MCF 10A (cell line): ENCODE results near the gene PPDPF. TPM values are rescaled to one million over a fixed set of nuclear protein-coding genes. Genes with fewer than 3 reads are reported as not detected.

Experiments used
- BruUV-seq: library from RNA; stranded (reverse); fragments of 400-500 nt; replicated peaks from 2 replicates; lab custom pipeline; 2021; lab: Mats Ljungman, UMichigan
- CTCF ChIA-PET: fragments of 300-600 bp; sonication (Branson Sonifier 250); formaldehyde crosslinking; extraction: SDS; loops from one replicate; lab custom pipeline; 2021; ENCODE audit warnings: antibody characterized with exemption, inconsistent platforms; lab: Yijun Ruan, JAX
- POLR2A ChIA-PET: fragments of 300-600, 350-650 bp; sonication (Branson Sonifier 250); formaldehyde crosslinking; extraction: SDS; loops from one replicate; lab custom pipeline; 2020; ENCODE audit warnings: antibody characterized with exemption, inconsistent platforms; lab: Yijun Ruan, JAX
- DNase-seq: peaks from one replicate; pipeline ENCODE4 v3.0.0-alpha.2; 2018; ENCODE audit not compliant: unreplicated experiment
- H3K27ac Mint-ChIP-seq: one replicate; pipeline ENCODE4 v1.8.0; 2022; ENCODE audit warnings: mild to moderate bottlenecking, low read depth, mixed read lengths; ENCODE audit not compliant: unreplicated experiment
- H3K27me3 Mint-ChIP-seq: one replicate; pipeline ENCODE4 v1.8.0; 2022; ENCODE audit warnings: mixed read lengths; ENCODE audit not compliant: insufficient read depth, unreplicated experiment
- H3K36me3 Mint-ChIP-seq: one replicate; pipeline ENCODE4 v1.8.0; 2022; ENCODE audit warnings: mild to moderate bottlenecking, moderate library complexity, mixed read lengths; ENCODE audit not compliant: insufficient read depth, unreplicated experiment
- H3K4me1 Mint-ChIP-seq: one replicate; pipeline ENCODE4 v1.8.0; 2022; ENCODE audit warnings: mixed read lengths; ENCODE audit not compliant: insufficient read depth, unreplicated experiment
- H3K4me3 Mint-ChIP-seq: one replicate; pipeline ENCODE4 v1.8.0; 2022; ENCODE audit warnings: mild to moderate bottlenecking, moderate library complexity, mixed read lengths; ENCODE audit not compliant: unreplicated experiment
- H3K9me3 Mint-ChIP-seq: one replicate; pipeline ENCODE4 v1.8.0; 2022; ENCODE audit warnings: mixed read lengths; ENCODE audit not compliant: unreplicated experiment
- intact Hi-C: fragments of 100-400 bp; cut with micrococcal nuclease; formaldehyde crosslinking; loops from 2 replicates; pipeline ENCODE4 v1.14.1; 2022
- total RNA-seq: library from RNA; stranded (reverse); gene quantifications from 2 replicates; pipeline ENCODE4 v1.2.3, GENCODE V29; 2022
- TF ChIP-seq, protein P1 (sequence below): fragments of 200-600 bp; IDR thresholded peaks from one replicate; pipeline ENCODE4 v1.8.0; 2022; ENCODE audit warnings: antibody characterized with exemption, mild to moderate bottlenecking; ENCODE audit not compliant: unreplicated experiment

The PPDPF gene
- total RNA-seq, 1 experiment from 2014 or later, result 315 TPM

DNA sequence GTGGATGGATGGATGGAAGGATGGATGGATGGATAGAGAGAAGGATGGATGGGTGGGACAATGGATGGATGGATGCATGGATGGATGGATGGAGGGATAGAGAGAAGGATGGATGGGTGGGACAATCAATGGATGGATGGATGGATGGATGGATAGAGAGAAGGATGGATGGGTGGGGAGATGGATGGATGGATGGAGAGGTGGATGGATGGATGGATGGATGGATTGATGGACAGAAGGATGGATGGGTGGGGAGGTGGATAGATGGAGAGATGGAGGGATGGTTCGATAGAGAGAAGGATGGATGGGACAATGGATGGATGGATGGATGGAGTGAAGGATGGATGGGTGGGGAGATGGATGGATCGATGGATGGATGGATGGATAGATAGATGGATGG is 28.0 kb upstream of the PPDPF start:
- H3K27ac Mint-ChIP-seq, result no peak overlapping the region
- BruUV-seq, result no TSS peak
- TF ChIP-seq, protein P1, sequence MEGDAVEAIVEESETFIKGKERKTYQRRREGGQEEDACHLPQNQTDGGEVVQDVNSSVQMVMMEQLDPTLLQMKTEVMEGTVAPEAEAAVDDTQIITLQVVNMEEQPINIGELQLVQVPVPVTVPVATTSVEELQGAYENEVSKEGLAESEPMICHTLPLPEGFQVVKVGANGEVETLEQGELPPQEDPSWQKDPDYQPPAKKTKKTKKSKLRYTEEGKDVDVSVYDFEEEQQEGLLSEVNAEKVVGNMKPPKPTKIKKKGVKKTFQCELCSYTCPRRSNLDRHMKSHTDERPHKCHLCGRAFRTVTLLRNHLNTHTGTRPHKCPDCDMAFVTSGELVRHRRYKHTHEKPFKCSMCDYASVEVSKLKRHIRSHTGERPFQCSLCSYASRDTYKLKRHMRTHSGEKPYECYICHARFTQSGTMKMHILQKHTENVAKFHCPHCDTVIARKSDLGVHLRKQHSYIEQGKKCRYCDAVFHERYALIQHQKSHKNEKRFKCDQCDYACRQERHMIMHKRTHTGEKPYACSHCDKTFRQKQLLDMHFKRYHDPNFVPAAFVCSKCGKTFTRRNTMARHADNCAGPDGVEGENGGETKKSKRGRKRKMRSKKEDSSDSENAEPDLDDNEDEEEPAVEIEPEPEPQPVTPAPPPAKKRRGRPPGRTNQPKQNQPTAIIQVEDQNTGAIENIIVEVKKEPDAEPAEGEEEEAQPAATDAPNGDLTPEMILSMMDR, result no peak
- CTCF ChIA-PET, result no interaction called here
- DNase-seq, result no peak
- peaks cover 5% of the 10 kb centered on the region for H3K36me3 Mint-ChIP-seq
- H3K4me1 Mint-ChIP-seq, result no peaks in the 10 kb centered on the region
- H3K4me3 Mint-ChIP-seq, result no peak overlapping the region
- intact Hi-C loops, result no loop called here
- H3K27me3 Mint-ChIP-seq, result no peaks in the 10 kb centered on the region
- peaks cover 18% of the 10 kb centered on the region for H3K9me3 Mint-ChIP-seq
- POLR2A ChIA-PET, result no interaction called here

DNA sequence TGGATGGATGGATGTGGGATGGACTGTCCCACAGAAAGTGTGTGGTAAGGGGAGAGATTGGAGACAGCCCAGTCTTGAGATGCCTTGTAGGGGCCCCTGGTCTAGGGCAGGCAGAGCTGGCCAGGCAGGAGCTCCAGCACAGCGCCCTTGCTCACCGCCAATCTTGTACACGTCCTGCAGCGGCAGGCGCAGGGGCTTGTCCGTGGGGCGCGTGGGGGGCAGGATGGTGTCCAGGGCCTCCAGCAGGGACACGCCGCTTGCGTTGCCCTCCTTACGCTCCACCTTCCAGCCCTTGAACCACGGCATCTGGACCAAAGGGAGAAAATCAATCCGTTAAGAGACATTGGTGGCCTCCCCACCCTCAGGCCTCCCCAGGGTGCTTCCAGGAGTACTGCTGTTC is 27.6 kb upstream of the PPDPF start:
- BruUV-seq, result no TSS peak
- H3K9me3 Mint-ChIP-seq, result peaks cover 18% of the 10 kb centered on the region
- intact Hi-C loops, result no loop called here
- no peak overlapping the region for H3K27ac Mint-ChIP-seq
- no peak for DNase-seq
- H3K4me3 Mint-ChIP-seq, result no peak overlapping the region
- H3K4me1 Mint-ChIP-seq, result no peaks in the 10 kb centered on the region
- POLR2A ChIA-PET, result interaction anchor here (0.7 kb wide), 1 partner anchor 9 kb away, joined by 3 read pairs; no protein-coding TSS in a partner anchor
- TF ChIP-seq, protein P1, result no peak
- peaks cover 5% of the 10 kb centered on the region for H3K36me3 Mint-ChIP-seq
- CTCF ChIA-PET, result interaction anchor here (0.7 to 1.3 kb wide), 3 partner anchors 13 to 620 kb away, joined by 3 to 4 read pairs (median 3); no protein-coding TSS in a partner anchor
- no peaks in the 10 kb centered on the region for H3K27me3 Mint-ChIP-seq

DNA sequence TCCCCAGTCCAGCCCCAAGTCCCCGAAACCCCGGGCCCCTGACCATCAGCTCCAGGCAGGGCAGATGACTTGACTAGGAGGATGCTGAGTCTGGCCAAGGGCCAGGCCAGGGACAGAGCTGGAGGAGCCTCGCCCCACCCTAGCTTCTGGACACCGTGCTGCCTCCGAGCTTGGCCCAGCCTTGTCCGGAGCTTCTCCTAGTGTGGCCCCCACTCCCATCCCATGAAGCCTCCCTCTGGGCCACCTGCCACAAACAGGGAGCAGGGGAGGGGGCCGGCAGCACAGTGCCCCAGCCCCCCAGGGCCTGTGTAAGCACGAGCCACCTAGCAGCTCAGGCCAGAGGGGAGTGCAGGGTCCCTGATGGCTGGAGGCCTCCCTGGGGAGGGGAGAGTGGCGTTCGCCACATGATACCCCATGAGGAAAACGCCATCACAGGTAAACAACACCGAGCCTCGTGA is 27.0 kb upstream of the PPDPF start:
- POLR2A ChIA-PET, result interaction anchor here (0.7 kb wide), 1 partner anchor 8 kb away, joined by 3 read pairs; no protein-coding TSS in a partner anchor
- intact Hi-C loops, result no loop called here
- Mint-ChIP-seq H3K4me3 (no peak overlapping the region), H3K36me3 (peaks cover 5% of the 10 kb centered on the region), H3K9me3 (peaks cover 18% of the 10 kb centered on the region), H3K4me1 (no peaks in the 10 kb centered on the region), H3K27ac (no peak overlapping the region), H3K27me3 (no peaks in the 10 kb centered on the region)
- TF ChIP-seq, protein P1, result no peak
- no TSS peak for BruUV-seq
- DNase-seq, result no peak
- CTCF ChIA-PET, result interaction anchor here (0.6 to 1.3 kb wide), 7 partner anchors 13 to 620 kb away, joined by 3 to 4 read pairs (median 3); no protein-coding TSS in a partner anchor

DNA sequence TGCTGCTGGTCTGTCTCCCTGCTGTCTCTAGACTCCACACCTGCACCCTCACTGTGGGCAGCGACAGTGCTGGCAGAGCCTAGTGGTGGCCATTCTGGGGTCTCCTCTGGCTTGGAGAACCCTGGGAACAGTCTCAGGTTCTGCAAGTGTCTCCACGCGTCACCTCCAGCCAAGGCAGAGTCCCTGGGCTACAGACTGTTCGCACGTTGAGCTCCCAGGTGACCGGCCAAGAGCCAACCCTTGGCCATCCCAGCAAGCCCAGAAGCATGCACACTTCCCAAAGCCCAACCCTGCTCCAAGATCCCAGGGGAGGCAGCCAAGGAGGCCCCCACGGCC is 26.5 kb upstream of the PPDPF start:
- no TSS peak for BruUV-seq
- Mint-ChIP-seq H3K9me3 (peaks cover 18% of the 10 kb centered on the region), H3K4me1 (no peaks in the 10 kb centered on the region), H3K27ac (no peak overlapping the region), H3K36me3 (peaks cover 5% of the 10 kb centered on the region), H3K27me3 (no peaks in the 10 kb centered on the region), H3K4me3 (no peak overlapping the region)
- intact Hi-C loops, result no loop called here
- ChIA-PET POLR2A (no interaction called here), CTCF (interaction anchor here (0.6 to 1.3 kb wide), 7 partner anchors 10 to 567 kb away, joined by 3 to 4 read pairs (median 3); no protein-coding TSS in a partner anchor)
- DNase-seq, result no peak
- TF ChIP-seq, protein P1, result no peak
